CD4-positive, alpha-beta T cell (primary cell): ENCODE data around the gene KCNK1. TPM values are rescaled to one million over a fixed set of nuclear protein-coding genes. Genes with fewer than 3 reads are reported as not detected.

Source experiments
- ATAC-seq: fragments of 200-7000 bp; cut with Tn5 transposase; one replicate; pipeline ENCODE4 v1.10.0; 2022; ENCODE audit warnings: mild to moderate bottlenecking; ENCODE audit not compliant: poor library complexity
- CTCF ChIA-PET: fragments of 350-600 bp; sonication (Branson Sonifier 250); formaldehyde crosslinking; loops from one replicate; lab custom pipeline; 2021; ENCODE audit warnings: antibody characterized with exemption, inconsistent platforms; lab: Charles Lee
- POLR2A ChIA-PET: fragments of 350-600 bp; sonication (Branson Sonifier 250); formaldehyde crosslinking; loops from one replicate; lab custom pipeline; 2021; ENCODE audit warnings: antibody characterized with exemption, inconsistent platforms; lab: Charles Lee
- DNase-seq, 14 experiments: peaks; one replicate each; pipeline ENCODE4 v3.0.0-alpha.2; 2013 to 2020; ENCODE audit warnings: mixed read lengths in 2 of 14
- H3K27ac ChIP-seq, 2 donors: one replicate each; pipeline versions ENCODE4 v1.5.1 to v1.7.0; 2013; ENCODE audit warnings: low read length in 2 of 2, low read depth in 1 of 2, mild to moderate bottlenecking in 1 of 2
- H3K27me3 ChIP-seq, 2 experiments: 1 replicate in 1 of 2; 2 replicates in 1 of 2; pipeline versions ENCODE4 v1.6.1 to v1.7.0; 2013; ENCODE audit warnings: low read length in 2 of 2, control low read depth in 1 of 2, mild to moderate bottlenecking in 1 of 2, moderate library complexity in 1 of 2; ENCODE audit not compliant: insufficient read depth in 2 of 2, control insufficient read depth in 1 of 2
- H3K36me3 ChIP-seq: one replicate; pipeline ENCODE4 v1.6.1; 2013; ENCODE audit warnings: low read length, control low read depth; ENCODE audit not compliant: insufficient read depth
- H3K4me1 ChIP-seq: one replicate; pipeline ENCODE4 v1.6.1; 2013; ENCODE audit warnings: low read length, control low read depth; ENCODE audit not compliant: insufficient read depth
- H3K4me3 ChIP-seq: one replicate; pipeline ENCODE4 v1.5.1; 2013; ENCODE audit warnings: mild to moderate bottlenecking, low read length, moderate library complexity
- H3K9me3 ChIP-seq, 2 experiments: 1 replicate in 1 of 2; 2 replicates in 1 of 2; pipeline versions ENCODE4 v1.6.1 to v1.7.0; 2013; ENCODE audit warnings: low read length in 2 of 2, mild to moderate bottlenecking in 2 of 2, control low read depth in 1 of 2, moderate library complexity in 1 of 2; ENCODE audit not compliant: control insufficient read depth in 1 of 2, insufficient read depth in 1 of 2
- H3K27ac Mint-ChIP-seq: one replicate; pipeline ENCODE4 v1.8.0; 2020; ENCODE audit warnings: mixed read lengths
- H3K27me3 Mint-ChIP-seq: one replicate; pipeline ENCODE4 v1.8.0; 2021; ENCODE audit warnings: mixed read lengths
- H3K36me3 Mint-ChIP-seq: one replicate; pipeline ENCODE4 v1.8.0; 2021; ENCODE audit warnings: low read depth, mixed read lengths
- H3K4me1 Mint-ChIP-seq: one replicate; pipeline ENCODE4 v1.8.0; 2021; ENCODE audit warnings: low read depth, mixed read lengths
- H3K4me3 Mint-ChIP-seq: one replicate; pipeline ENCODE4 v1.8.0; 2020; ENCODE audit warnings: mild to moderate bottlenecking, mixed read lengths
- H3K9me3 Mint-ChIP-seq: one replicate; pipeline ENCODE4 v1.8.0; 2020; ENCODE audit warnings: mixed read lengths
- intact Hi-C, 2 experiments: fragments of 100-400 bp; cut with DNase I in 1 of 2; cut with micrococcal nuclease in 1 of 2; formaldehyde crosslinking; loops; one replicate each; pipeline versions ENCODE4 v1.15.1 to v1.9.0; 2023 to 2025; cut with DNase I, micrococcal nuclease
- total RNA-seq, 174 experiments: library from RNA in 2 of 174; stranded (reverse) in 2 of 174; gene quantifications; one replicate each; pipeline ENCODE4 v1.2.3 and lab custom pipeline; 2021 to 2026
- TF ChIP-seq, protein P1 (sequence below): fragments of 200-600 bp; IDR thresholded peaks from one replicate; pipeline ENCODE4 v1.8.0; 2022; ENCODE audit warnings: antibody characterized with exemption, mild to moderate bottlenecking

The KCNK1 gene
- total RNA-seq, 2 experiments from 2014 or later: not detected

- Mint-ChIP-seq H3K36me3 (no peaks in the 10 kb centered on the region), H3K27me3 (peaks cover 9% of the 10 kb centered on the region), H3K27ac (no peak overlapping the region), H3K4me3 (no peak overlapping the region), H3K4me1 (no peaks in the 10 kb centered on the region), H3K9me3 (peaks cover 5% of the 10 kb centered on the region)
- no peak for DNase-seq
- no peak overlapping the region for H3K4me3 ChIP-seq
- POLR2A ChIA-PET: no interaction called here
- CTCF ChIA-PET: no interaction called here
- no peaks in the 10 kb centered on the region for H3K9me3 ChIP-seq
- no peak for ATAC-seq
- no peaks in the 10 kb centered on the region for H3K36me3 ChIP-seq
- intact Hi-C loops: no loop called here
- H3K27me3 ChIP-seq: no peaks in the 10 kb centered on the region
- TF ChIP-seq, protein P1, sequence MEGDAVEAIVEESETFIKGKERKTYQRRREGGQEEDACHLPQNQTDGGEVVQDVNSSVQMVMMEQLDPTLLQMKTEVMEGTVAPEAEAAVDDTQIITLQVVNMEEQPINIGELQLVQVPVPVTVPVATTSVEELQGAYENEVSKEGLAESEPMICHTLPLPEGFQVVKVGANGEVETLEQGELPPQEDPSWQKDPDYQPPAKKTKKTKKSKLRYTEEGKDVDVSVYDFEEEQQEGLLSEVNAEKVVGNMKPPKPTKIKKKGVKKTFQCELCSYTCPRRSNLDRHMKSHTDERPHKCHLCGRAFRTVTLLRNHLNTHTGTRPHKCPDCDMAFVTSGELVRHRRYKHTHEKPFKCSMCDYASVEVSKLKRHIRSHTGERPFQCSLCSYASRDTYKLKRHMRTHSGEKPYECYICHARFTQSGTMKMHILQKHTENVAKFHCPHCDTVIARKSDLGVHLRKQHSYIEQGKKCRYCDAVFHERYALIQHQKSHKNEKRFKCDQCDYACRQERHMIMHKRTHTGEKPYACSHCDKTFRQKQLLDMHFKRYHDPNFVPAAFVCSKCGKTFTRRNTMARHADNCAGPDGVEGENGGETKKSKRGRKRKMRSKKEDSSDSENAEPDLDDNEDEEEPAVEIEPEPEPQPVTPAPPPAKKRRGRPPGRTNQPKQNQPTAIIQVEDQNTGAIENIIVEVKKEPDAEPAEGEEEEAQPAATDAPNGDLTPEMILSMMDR: no peak
- no peak overlapping the region for H3K27ac ChIP-seq
- no peaks in the 10 kb centered on the region for H3K4me1 ChIP-seq
Measured at GRCh38 chr1:233707153-233707879, 93.4 kb downstream of the KCNK1 start.

GRCh38 chr1:233707880-233708815, 94.2 kb downstream of the KCNK1 start:
- no peaks in the 10 kb centered on the region for H3K36me3 Mint-ChIP-seq
- Histone ChIP-seq H3K36me3 (no peaks in the 10 kb centered on the region), H3K4me1 (no peaks in the 10 kb centered on the region), H3K9me3 (no peaks in the 10 kb centered on the region), H3K27ac (no peak overlapping the region), H3K4me3 (no peak overlapping the region), H3K27me3 (no peaks in the 10 kb centered on the region)
- no peak overlapping the region for H3K4me3 Mint-ChIP-seq
- TF ChIP-seq, protein P1: no peak
- ATAC-seq: no peak
- H3K9me3 Mint-ChIP-seq: peaks cover 5% of the 10 kb centered on the region
- no peak for DNase-seq
- ChIA-PET POLR2A (no interaction called here), CTCF (no interaction called here)
- H3K27me3 Mint-ChIP-seq: peaks cover 10% of the 10 kb centered on the region
- no peak overlapping the region for H3K27ac Mint-ChIP-seq
- H3K4me1 Mint-ChIP-seq: no peaks in the 10 kb centered on the region
- intact Hi-C loops: no loop called here

DNA sequence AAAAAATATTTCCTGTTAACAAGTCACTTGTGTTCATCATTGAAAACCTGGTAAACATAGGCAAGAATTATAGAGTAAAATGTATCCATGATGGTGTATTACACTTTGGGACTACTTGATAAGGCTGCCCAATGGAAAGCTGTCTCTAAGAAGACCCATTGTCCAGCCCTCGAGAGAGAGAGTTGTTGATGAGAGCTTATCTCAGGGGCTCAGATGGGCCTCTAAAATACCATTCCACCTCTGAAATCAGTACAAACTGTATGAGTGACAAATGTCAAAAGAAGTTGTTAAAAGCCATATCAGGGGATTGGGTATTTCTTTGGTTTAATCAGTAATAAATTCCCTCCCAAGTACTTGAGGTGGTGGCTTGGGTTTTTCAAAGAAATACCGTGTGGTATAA, 96.1 kb downstream of the KCNK1 start:
- TF ChIP-seq, protein P1: no peak
- no peaks in the 10 kb centered on the region for H3K4me1 ChIP-seq
- Mint-ChIP-seq H3K27ac (no peak overlapping the region), H3K36me3 (no peaks in the 10 kb centered on the region), H3K27me3 (peaks cover 20% of the 10 kb centered on the region), H3K4me1 (no peaks in the 10 kb centered on the region), H3K4me3 (no peak overlapping the region), H3K9me3 (peaks cover 5% of the 10 kb centered on the region)
- ATAC-seq: no peak
- H3K9me3 ChIP-seq: no peaks in the 10 kb centered on the region
- no peak for DNase-seq
- H3K36me3 ChIP-seq: no peaks in the 10 kb centered on the region
- POLR2A ChIA-PET: no interaction called here
- H3K27ac ChIP-seq: no peak overlapping the region
- H3K4me3 ChIP-seq: no peak overlapping the region
- intact Hi-C loops: no loop called here
- no peaks in the 10 kb centered on the region for H3K27me3 ChIP-seq
- CTCF ChIA-PET: no interaction called here
